ENCODE results near the gene NKAPD1.
"Not testable (repeated sequence)": the region's sequence is repeated elsewhere in the genome, so short reads cannot be mapped to it uniquely, and the experiment has no call there.

The NKAPD1 gene
- total RNA-seq = 20.3 to 37.2 (median 27.1) reads per million in 17 experiments

- peak; percentile 90 to 91 (median 90) for DNase-seq
These were observed at the start of gene NKAPD1, which contains the start of gene PIH1D2 for GRCh38 chr11:112073941-112074811. Gene NKAPD1, plus strand, starts transcription at chr11:112074299. Its CDS starts 1,276 bp downstream, at chr11:112075575. Gene PIH1D2, minus strand, starts transcription at chr11:112074017. Its CDS starts 843 bp downstream, at chr11:112073174.

GRCh38 chr11:112024773-112025678 lies 49.1 kb upstream of the NKAPD1 start, which contains the start of gene DLAT:
Gene DLAT, plus strand, starts transcription at chr11:112025408. Its CDS starts 65 bp downstream, at chr11:112025473.
- DNase-seq = peak; percentile 87 to 93 (median 90)

- DNase-seq = peak in 3 of 4 experiments; percentile 16 to 25 (median 17)
These were observed 48.4 kb upstream of the NKAPD1 start for GRCh38 chr11:112025707-112026106.

GRCh38 chr11:112026784-112027410 lies 47.2 kb upstream of the NKAPD1 start:
- DNase-seq = not testable (repeated sequence)

- no peak for DNase-seq
These were observed 44.6 kb upstream of the NKAPD1 start for GRCh38 chr11:112029460-112029859.

- DNase-seq = no peak
These were observed 40.2 kb upstream of the NKAPD1 start for GRCh38 chr11:112033902-112034301.

- DNase-seq = no peak
These were observed 36.6 kb upstream of the NKAPD1 start for GRCh38 chr11:112037527-112037926.

GRCh38 chr11:112042161-112042960 lies 31.7 kb upstream of the NKAPD1 start:
- DNase-seq = no peak

GRCh38 chr11:112042961-112043304 lies 31.2 kb upstream of the NKAPD1 start:
- DNase-seq = no peak

GRCh38 chr11:112044961-112045360 lies 29.1 kb upstream of the NKAPD1 start:
- DNase-seq = no peak

GRCh38 chr11:112046647-112047046 lies 27.5 kb upstream of the NKAPD1 start:
- not testable (repeated sequence) for DNase-seq

- DNase-seq = peak in 1 of 4 experiments; percentile 19
These were observed 25.8 kb upstream of the NKAPD1 start for GRCh38 chr11:112048256-112048655.

GRCh38 chr11:112049777-112050176 lies 24.3 kb upstream of the NKAPD1 start:
- no peak for DNase-seq

GRCh38 chr11:112050721-112051120 lies 23.4 kb upstream of the NKAPD1 start:
- peak in 2 of 4 experiments; percentile 10 to 41 for DNase-seq

GRCh38 chr11:112051768-112052167 lies 22.3 kb upstream of the NKAPD1 start:
- DNase-seq = no peak

GRCh38 chr11:112057170-112057569 lies 16.9 kb upstream of the NKAPD1 start:
- DNase-seq = no peak

- no peak for DNase-seq
These were observed 16.0 kb upstream of the NKAPD1 start for GRCh38 chr11:112058103-112058502.

- no peak for DNase-seq
These were observed 11.2 kb upstream of the NKAPD1 start for GRCh38 chr11:112062923-112063322.

- DNase-seq = peak; percentile 38 to 75 (median 70)
These were observed 8.6 kb downstream of the NKAPD1 start for GRCh38 chr11:112082729-112083128.

- peak; percentile 37 to 54 (median 50) for DNase-seq
These were observed 11.8 kb downstream of the NKAPD1 start for GRCh38 chr11:112085822-112086421.
